LNCaP clone FGC (cell line): ENCODE measurements around the gene MANF.
A peak's percentile ranks its signal among the peaks of the same experiment; 100 is the strongest.

Source experiments
- DNase-seq: peaks from one replicate; pipeline ENCODE4 v3.0.0-alpha.2; 2011; ENCODE audit warnings: low read depth
- H3K4me3 ChIP-seq: 2 replicates; pipeline ENCODE4 v1.5.1; 2011; ENCODE audit warnings: mild to moderate bottlenecking, low read depth, low read length, control low read depth
- TF ChIP-seq, protein P1 (sequence below): IDR thresholded peaks from 2 replicates; pipeline ENCODE4 v1.5.1; 2012; ENCODE audit warnings: mild to moderate bottlenecking; ENCODE audit not compliant: control insufficient read depth, insufficient read depth; ENCODE audit errors: extremely low read depth

Gene MANF

DNA sequence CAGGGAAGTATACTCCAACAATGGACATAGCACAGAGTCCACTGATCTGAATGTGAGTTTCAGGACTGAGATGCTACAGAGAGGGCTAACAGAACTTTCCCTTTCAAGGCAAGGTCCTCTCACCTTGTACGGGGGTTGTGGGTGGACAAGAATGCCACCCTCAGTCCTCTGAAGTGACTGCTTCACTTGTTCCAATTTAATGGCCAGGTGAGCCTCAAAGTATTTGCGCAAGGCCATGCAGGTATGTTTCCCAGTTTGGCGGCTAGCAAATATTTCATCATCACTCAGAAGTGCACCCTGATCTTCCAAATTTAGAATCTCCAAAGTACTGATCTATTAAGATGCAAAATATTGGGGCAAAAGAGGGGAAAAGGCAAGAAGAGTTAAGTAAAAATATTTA is 44.0 kb downstream of the MANF start:
- no peak overlapping the region for H3K4me3 ChIP-seq
- DNase-seq = no peak
- TF ChIP-seq, protein P1, sequence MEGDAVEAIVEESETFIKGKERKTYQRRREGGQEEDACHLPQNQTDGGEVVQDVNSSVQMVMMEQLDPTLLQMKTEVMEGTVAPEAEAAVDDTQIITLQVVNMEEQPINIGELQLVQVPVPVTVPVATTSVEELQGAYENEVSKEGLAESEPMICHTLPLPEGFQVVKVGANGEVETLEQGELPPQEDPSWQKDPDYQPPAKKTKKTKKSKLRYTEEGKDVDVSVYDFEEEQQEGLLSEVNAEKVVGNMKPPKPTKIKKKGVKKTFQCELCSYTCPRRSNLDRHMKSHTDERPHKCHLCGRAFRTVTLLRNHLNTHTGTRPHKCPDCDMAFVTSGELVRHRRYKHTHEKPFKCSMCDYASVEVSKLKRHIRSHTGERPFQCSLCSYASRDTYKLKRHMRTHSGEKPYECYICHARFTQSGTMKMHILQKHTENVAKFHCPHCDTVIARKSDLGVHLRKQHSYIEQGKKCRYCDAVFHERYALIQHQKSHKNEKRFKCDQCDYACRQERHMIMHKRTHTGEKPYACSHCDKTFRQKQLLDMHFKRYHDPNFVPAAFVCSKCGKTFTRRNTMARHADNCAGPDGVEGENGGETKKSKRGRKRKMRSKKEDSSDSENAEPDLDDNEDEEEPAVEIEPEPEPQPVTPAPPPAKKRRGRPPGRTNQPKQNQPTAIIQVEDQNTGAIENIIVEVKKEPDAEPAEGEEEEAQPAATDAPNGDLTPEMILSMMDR = no peak

DNA sequence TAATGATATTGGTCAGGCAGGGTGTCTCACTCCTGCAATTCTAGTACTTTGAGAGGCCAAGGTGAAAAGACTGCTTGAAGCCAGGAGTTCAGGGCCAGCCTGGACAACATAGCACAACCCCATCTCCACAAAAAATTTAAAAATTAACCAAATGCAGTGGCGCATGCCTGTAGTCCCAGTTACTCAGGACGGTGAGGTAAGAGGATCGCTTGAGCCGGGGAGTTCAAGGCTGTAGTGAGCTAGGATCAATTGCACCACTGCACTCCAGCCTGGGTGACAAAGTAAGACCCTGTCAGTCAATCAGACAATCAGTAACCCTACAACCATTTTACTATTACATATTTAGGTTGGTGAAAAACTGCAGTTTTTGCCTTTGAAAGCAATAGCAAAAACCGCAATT is 49.0 kb downstream of the MANF start:
- TF ChIP-seq, protein P1 = no peak
- no peak for DNase-seq

DNA sequence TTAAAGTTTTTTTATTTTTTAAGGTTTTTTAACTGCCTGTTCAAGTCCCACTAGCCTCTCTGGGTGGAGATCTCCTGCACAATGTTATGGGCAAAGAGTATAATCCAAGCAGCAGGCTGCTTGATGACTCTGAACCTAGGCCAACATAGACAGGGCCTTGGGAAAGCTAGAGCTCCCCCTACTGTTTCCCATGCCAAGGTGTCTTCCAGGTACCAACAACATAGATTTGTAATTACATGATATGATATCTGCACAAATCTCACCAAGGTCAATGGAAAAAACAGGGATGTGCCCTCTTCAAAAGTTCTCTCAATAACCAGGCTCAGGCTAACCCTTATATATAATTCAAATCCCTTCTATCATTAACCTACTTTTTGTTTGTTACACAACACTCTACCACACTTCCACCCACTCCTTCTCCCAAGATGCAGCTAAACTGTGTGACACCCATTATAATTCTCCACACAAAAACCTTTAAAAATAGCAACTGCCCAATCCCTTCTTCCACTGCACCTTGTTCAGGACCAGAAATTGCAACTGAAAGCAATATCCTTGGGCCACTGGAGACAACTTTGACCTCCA is 49.7 kb downstream of the MANF start:
- peak; percentile 66 for DNase-seq
- TF ChIP-seq, protein P1 = peak; percentile 85
- H3K4me3 ChIP-seq = no peak overlapping the region

More for the DNA sequence above, 49.0 kb downstream of the MANF start:
- H3K4me3 ChIP-seq = no peak overlapping the region

DNA sequence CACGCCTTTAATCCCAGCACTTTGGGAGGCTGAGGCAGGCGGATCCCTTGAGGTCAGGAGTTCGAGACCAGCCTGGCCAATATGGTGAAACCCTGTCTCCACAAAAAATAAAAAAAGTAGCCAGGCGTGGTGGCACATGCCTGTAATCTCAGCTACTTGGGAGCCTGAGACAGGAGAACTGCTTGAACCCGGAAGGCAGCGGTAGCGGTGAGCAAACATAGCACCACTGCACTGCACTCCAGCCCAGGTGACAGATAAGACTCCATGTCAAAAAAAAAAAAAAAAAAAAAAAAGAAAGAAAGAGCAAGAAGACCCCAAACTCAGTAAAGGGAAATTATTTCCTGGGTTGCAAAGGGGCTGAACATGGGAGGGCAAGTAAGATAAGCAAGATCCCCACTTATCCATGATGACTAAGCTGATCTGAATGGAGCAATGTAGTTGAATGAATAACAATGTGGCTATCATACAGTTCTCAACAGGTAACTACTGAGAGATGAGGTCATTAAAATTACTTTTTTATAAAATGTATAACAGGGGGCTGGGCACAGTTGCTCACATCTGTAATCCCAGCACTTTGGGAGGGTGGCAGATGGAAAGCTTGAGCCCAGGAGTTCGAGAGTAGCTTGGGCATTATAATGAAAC is 52.0 kb downstream of the MANF start:
- TF ChIP-seq, protein P1 = no peak
- DNase-seq = no peak
- no peak overlapping the region for H3K4me3 ChIP-seq
